Gastroesophageal sphincter (tissue), 4 donors: ENCODE data around the gene CEACAM16. TPM values are rescaled to one million over a fixed set of nuclear protein-coding genes. Genes with fewer than 3 reads are reported as not detected.

ENCODE experiments used
- ATAC-seq: fragments of 150-250 bp; one replicate; pipeline ENCODE4 v1.9.1; 2016; ENCODE audit warnings: mild to moderate bottlenecking, moderate library complexity
- H3K27ac ChIP-seq, 4 donors: fragments of 200-600 bp; sonication (generic) in 3 of 4; 1 replicate in 3 of 4; 2 replicates in 1 of 4; pipeline ENCODE4 v1.5.1; 2016 to 2019
- H3K27me3 ChIP-seq: fragments of 200-600 bp; sonication (generic); one replicate; pipeline ENCODE4 v1.5.1; 2019
- H3K36me3 ChIP-seq, 2 donors: fragments of 200-600 bp; sonication (generic); one replicate each; pipeline ENCODE4 v1.5.1; 2019; ENCODE audit warnings: control low read depth in 1 of 2
- H3K4me1 ChIP-seq, 3 donors: fragments of 200-600 bp; sonication (generic); 1 replicate in 2 of 3; 2 replicates in 1 of 3; pipeline ENCODE4 v1.5.1; 2016 to 2019; ENCODE audit warnings: control low read depth in 2 of 3
- H3K4me3 ChIP-seq, 2 donors: fragments of 200-600 bp; sonication (generic); one replicate each; pipeline ENCODE4 v1.5.1; 2019; ENCODE audit warnings: mild to moderate bottlenecking in 1 of 2, moderate library complexity in 1 of 2
- H3K9me3 ChIP-seq, 3 donors: fragments of 200-600 bp; sonication (generic); one replicate each; pipeline ENCODE4 v1.5.1; 2017 to 2019; ENCODE audit warnings: control low read depth in 2 of 3
- EP300 ChIP-seq: sonication (generic); formaldehyde crosslinking; IDR thresholded peaks from one replicate; pipeline ENCODE4 v1.6.1; 2017; ENCODE audit warnings: antibody characterized with exemption, mild to moderate bottlenecking
- POLR2A ChIP-seq, 2 donors: fragments of 450-650 bp; IDR thresholded peaks; one replicate each; pipeline ENCODE4 v1.6.1; 2017; ENCODE audit warnings: antibody characterized with exemption in 2 of 2, mild to moderate bottlenecking in 2 of 2, moderate library complexity in 1 of 2
- POLR2AphosphoS5 ChIP-seq: sonication (generic); formaldehyde crosslinking; IDR thresholded peaks from one replicate; pipeline ENCODE4 v1.6.1; 2017; ENCODE audit warnings: antibody characterized with exemption
- WGBS, 2 donors: methylation state at CpG; one replicate each; pipeline ENCODE4 v1.1.5; 2018; ENCODE audit warnings: low coverage in 1 of 2; 5-methylcytosine and 5-hydroxymethylcytosine counted together
- total RNA-seq, 4 donors: library from RNA; depleted of rRNA; stranded (reverse); fragments of >200 nt; gene quantifications; one replicate each; pipeline ENCODE4 v1.1.0, GENCODE V29; 2016
- TF ChIP-seq, protein P1 (sequence below), 4 experiments: fragments of 200-600 bp in 2 of 4; fragments of 450-650 bp in 2 of 4; sonication (generic) in 1 of 4; IDR thresholded peaks; one replicate each; pipeline ENCODE4 v1.5.1; 2017 to 2019; ENCODE audit warnings: antibody characterized with exemption in 4 of 4, mild to moderate bottlenecking in 2 of 4, moderate library complexity in 2 of 4

CEACAM16 gene
- total RNA-seq, 4 donors from 2014 or later: not detected

DNA sequence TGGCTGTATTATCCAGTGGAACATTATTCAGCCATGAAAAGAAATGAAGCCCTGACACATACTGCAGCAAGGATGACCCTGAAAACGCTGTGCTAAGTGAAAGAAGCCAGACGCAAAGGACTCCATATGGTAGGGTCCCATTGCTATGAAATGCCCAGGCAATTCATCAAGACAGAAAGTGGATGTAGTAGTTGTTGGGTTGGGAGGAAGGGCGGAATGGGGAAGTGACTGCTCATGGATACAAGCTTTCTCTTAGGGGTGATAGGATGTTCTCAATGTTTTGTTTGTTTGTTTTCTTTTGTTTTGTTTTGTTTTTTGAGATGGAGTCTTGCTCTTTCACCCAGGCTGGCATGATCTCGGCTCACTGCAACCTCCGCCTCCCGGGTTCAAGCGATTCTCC, 11.1 kb upstream of the CEACAM16 start:
- Histone ChIP-seq H3K27me3 (peaks cover 4% of the 10 kb centered on the region), H3K9me3 (no peaks in the 10 kb centered on the region), H3K4me1 (peaks cover 0 to 30% (median 6%) of the 10 kb centered on the region in 3 donors), H3K4me3 (no peak overlapping the region), H3K36me3 (peaks cover 0 to 12% of the 10 kb centered on the region in 2 donors), H3K27ac (no peak overlapping the region)
- TF ChIP-seq, protein P1, sequence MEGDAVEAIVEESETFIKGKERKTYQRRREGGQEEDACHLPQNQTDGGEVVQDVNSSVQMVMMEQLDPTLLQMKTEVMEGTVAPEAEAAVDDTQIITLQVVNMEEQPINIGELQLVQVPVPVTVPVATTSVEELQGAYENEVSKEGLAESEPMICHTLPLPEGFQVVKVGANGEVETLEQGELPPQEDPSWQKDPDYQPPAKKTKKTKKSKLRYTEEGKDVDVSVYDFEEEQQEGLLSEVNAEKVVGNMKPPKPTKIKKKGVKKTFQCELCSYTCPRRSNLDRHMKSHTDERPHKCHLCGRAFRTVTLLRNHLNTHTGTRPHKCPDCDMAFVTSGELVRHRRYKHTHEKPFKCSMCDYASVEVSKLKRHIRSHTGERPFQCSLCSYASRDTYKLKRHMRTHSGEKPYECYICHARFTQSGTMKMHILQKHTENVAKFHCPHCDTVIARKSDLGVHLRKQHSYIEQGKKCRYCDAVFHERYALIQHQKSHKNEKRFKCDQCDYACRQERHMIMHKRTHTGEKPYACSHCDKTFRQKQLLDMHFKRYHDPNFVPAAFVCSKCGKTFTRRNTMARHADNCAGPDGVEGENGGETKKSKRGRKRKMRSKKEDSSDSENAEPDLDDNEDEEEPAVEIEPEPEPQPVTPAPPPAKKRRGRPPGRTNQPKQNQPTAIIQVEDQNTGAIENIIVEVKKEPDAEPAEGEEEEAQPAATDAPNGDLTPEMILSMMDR (IDR thresholded peaks at IDR 0.05): no peak
- no peak for TF ChIP-seq EP300
- TF ChIP-seq POLR2AphosphoS5: no peak
- no peak for TF ChIP-seq POLR2A (IDR thresholded peaks at IDR 0.05)
- ATAC-seq: no peak
- WGBS, 2 donors: 83 to 86% methylated on average over 7 of the region's 7 CpGs

DNA sequence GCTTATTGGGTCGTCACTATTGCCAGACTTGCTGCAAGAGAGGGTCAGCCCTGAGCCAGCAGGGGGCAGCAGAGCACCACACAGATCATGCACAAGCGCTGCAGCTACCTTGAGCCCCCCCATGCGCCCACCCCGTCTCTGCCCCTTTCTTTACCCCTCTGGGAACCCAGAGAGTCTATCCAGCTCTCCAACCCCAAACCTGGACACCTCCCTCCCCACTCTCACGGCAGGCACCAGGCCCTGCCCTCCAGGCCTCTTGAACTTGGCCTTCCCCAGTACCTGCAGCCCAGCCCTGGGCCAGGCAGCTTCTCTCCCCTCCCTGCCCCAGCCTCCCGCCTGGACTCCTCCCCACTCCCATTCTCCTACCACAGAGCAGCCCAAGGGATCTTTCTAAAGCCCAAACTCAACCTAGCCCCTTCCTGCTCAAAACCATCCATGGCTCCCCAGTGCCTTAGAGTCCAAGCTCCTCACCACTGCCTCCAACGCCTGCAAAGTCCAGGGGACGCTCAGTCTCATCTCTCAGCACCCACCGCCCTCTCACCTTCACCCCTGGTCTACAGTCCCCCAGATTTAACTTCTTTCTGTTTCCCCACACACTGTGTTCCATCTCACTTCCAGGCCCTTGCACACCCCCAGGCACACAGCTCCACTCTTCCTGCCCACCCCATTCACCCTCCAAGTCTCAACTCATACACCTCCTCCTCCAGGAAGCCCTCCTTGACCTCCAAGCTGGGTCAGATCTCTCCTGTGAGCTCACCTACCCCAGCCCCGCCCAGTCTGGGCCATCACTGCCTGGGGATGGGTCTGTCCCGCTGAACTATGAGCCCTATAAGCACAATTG, 9.4 kb upstream of the CEACAM16 start:
- peaks cover 0 to 28% (median 6%) of the 10 kb centered on the region in 3 donors for H3K4me1 ChIP-seq
- 45 to 60% methylated on average over 5 to 7 of the region's 11 CpGs for WGBS, 2 donors
- H3K27me3 ChIP-seq: peaks cover 4% of the 10 kb centered on the region
- ATAC-seq: peak; percentile 56
- TF ChIP-seq, protein P1 (IDR thresholded peaks at IDR 0.05): peak in 3 of 4 experiments; percentile 83 to 94 (median 86)
- TF ChIP-seq EP300: no peak
- H3K9me3 ChIP-seq: no peaks in the 10 kb centered on the region
- no peaks in the 10 kb centered on the region for H3K36me3 ChIP-seq
- no peak overlapping the region for H3K27ac ChIP-seq
- H3K4me3 ChIP-seq: no peak overlapping the region

DNA sequence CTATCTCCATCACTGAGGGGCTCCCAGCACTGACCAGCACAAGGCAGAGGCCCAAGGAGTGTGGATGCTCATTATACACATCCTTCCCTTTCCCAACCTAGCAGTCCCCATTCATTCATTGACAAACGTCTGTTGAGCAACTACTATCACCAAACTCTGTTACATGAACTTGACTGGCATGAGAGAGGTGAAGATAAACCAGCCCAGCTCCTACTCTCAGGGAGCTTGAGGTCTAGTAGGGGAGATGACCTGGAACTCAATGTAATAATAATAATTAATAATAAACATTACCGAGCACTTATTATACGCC, 8.9 kb upstream of the CEACAM16 start:
- H3K36me3 ChIP-seq: no peaks in the 10 kb centered on the region
- no peak for TF ChIP-seq EP300
- no peak for TF ChIP-seq POLR2AphosphoS5
- no peak for TF ChIP-seq POLR2A (IDR thresholded peaks at IDR 0.05)
- TF ChIP-seq, protein P1 (IDR thresholded peaks at IDR 0.05): no peak

DNA sequence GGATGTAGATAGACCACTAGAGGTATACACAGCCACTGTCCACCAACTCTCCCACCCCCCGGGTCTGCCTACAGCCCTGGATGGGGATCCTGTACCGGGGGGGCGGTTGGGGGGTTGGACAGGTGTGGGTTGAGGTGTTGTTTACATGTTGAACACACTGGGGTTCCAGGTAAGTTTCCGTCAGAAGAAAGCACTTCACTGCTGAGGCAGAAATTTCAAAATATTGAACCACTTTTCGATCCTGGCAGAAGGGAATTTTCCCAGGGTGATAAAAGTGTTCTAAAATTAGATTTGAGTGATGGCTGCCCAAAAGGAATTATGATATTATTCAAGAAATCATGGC, 6.6 kb upstream of the CEACAM16 start:
- Histone ChIP-seq H3K4me1 (peaks cover 0 to 19% (median 6%) of the 10 kb centered on the region in 3 donors), H3K27ac (peak overlapping the region in 2 of 4 donors; percentile 18 to 64), H3K9me3 (no peaks in the 10 kb centered on the region), H3K4me3 (no peak overlapping the region), H3K27me3 (peaks cover 13% of the 10 kb centered on the region), H3K36me3 (no peaks in the 10 kb centered on the region)
- no peak for TF ChIP-seq EP300
- TF ChIP-seq POLR2AphosphoS5: no peak
- 30 to 55% methylated on average over 2 of the region's 5 CpGs for WGBS, 2 donors
- no peak for ATAC-seq

More for the DNA sequence above, 8.9 kb upstream of the CEACAM16 start:
- peaks cover 4% of the 10 kb centered on the region for H3K27me3 ChIP-seq
- no peak overlapping the region for H3K27ac ChIP-seq
- WGBS, 2 donors: 88 to 90% methylated on average over 2 to 3 of the region's 3 CpGs
- peaks cover 0 to 22% (median 6%) of the 10 kb centered on the region in 3 donors for H3K4me1 ChIP-seq
- ATAC-seq: no peak
- H3K4me3 ChIP-seq: no peak overlapping the region
- no peaks in the 10 kb centered on the region for H3K9me3 ChIP-seq

DNA sequence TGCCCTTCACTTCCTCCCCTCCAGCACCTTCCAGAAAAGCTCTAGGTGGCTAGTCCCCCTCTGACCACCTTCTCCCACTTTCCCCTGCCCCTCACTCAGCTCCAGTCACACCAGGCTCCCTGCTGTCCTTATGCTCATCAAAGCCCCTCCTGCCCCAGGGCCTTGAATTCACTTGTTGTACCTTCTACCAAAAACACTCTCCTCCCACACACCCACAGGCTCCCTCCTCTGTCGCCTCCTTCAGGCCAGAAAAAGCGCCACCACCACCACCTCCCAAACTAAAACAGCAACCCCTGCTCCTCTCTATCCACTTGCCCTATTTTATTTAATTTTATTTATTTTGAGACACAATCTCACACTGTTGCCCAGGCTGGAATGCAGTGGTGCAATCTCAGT, 4.8 kb upstream of the CEACAM16 start:
- TF ChIP-seq, protein P1 (IDR thresholded peaks at IDR 0.05): no peak
- TF ChIP-seq EP300 (no peak), POLR2AphosphoS5 (no peak), POLR2A (IDR thresholded peaks at IDR 0.05) (no peak)

More for the DNA sequence above, 4.8 kb upstream of the CEACAM16 start:
- Histone ChIP-seq H3K36me3 (no peaks in the 10 kb centered on the region), H3K9me3 (no peaks in the 10 kb centered on the region), H3K27ac (no peak overlapping the region), H3K27me3 (peaks cover 21% of the 10 kb centered on the region), H3K4me1 (peaks cover 0 to 15% (median 3%) of the 10 kb centered on the region in 3 donors), H3K4me3 (no peak overlapping the region)
- WGBS, 2 donors: 79 to 87% methylated on average over 2 of the region's 2 CpGs
- no peak for ATAC-seq
